ENCODE results near the gene ACIN1. TPM values are rescaled to one million over a fixed set of nuclear protein-coding genes. Genes with fewer than 3 reads are reported as not detected.

The ACIN1 gene
- polyA plus RNA-seq, 1 donor (not counting 4 experiments of a cell fraction or from before 2014, with no cell fraction given), result 104 TPM

GRCh38 chr14:23119363-23120327 is 24.7 kb upstream of the ACIN1 start:
- H4K20me1 ChIP-seq (ENCODE audit: control insufficient read depth, extremely low read depth, insufficient read depth, low read length), result no peaks in the 10 kb centered on the region
- no peaks in the 10 kb centered on the region for H3K36me3 ChIP-seq (ENCODE audit: control insufficient read depth in 2 of 2, extremely low read depth in 1 of 2, insufficient read depth in 2 of 2, low read length in 2 of 2)
- no peaks in the 10 kb centered on the region for H3K27me3 ChIP-seq (ENCODE audit: control insufficient read depth, extremely low read depth, insufficient read depth, low read length)
- DNase-seq (ENCODE audit: low read depth, low spot score), result no peak
- no peak overlapping the region for H2AFZ ChIP-seq (ENCODE audit: control insufficient read depth, low read length)
- H3K79me2 ChIP-seq (ENCODE audit: control insufficient read depth, insufficient read depth, low read length), result no peaks in the 10 kb centered on the region
- H3K9me3 ChIP-seq (ENCODE audit: control insufficient read depth, low read depth, low read length), result no peaks in the 10 kb centered on the region
- no peak for FAIRE-seq
- dilution Hi-C loops (cut with MboI; ENCODE audit: extremely low pct_ligation_motif_present, low sequenced_read_pairs), result no loop called here
- no peak overlapping the region for H3K4me3 ChIP-seq (ENCODE audit: control insufficient read depth in 2 of 3, extremely low read depth in 1 of 3, insufficient read depth in 2 of 3, low read depth in 1 of 3, low read length in 3 of 3)
- peaks cover 29% of the 10 kb centered on the region for H3K4me1 ChIP-seq (ENCODE audit: control insufficient read depth, extremely low read depth, insufficient read depth, low read length)
- no peak overlapping the region for H3K4me2 ChIP-seq (ENCODE audit: control insufficient read depth, extremely low read depth, insufficient read depth, low read depth, low read length)
- H3K9ac ChIP-seq (ENCODE audit: control insufficient read depth, extremely low read depth, insufficient read depth, low read length), result no peak overlapping the region
- H3K9me1 ChIP-seq (ENCODE audit: control insufficient read depth, extremely low read depth, insufficient read depth, low read length), result no peaks in the 10 kb centered on the region
- no peak overlapping the region for H3K27ac ChIP-seq (ENCODE audit: control insufficient read depth, insufficient read depth, low read length)
- TF ChIP-seq, protein P1, sequence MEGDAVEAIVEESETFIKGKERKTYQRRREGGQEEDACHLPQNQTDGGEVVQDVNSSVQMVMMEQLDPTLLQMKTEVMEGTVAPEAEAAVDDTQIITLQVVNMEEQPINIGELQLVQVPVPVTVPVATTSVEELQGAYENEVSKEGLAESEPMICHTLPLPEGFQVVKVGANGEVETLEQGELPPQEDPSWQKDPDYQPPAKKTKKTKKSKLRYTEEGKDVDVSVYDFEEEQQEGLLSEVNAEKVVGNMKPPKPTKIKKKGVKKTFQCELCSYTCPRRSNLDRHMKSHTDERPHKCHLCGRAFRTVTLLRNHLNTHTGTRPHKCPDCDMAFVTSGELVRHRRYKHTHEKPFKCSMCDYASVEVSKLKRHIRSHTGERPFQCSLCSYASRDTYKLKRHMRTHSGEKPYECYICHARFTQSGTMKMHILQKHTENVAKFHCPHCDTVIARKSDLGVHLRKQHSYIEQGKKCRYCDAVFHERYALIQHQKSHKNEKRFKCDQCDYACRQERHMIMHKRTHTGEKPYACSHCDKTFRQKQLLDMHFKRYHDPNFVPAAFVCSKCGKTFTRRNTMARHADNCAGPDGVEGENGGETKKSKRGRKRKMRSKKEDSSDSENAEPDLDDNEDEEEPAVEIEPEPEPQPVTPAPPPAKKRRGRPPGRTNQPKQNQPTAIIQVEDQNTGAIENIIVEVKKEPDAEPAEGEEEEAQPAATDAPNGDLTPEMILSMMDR (optimal IDR thresholded peaks at IDR 0.05 in 1 of 3, IDR thresholded peaks at IDR 0.05 in 1 of 3, conservative IDR thresholded peaks at IDR 0.05 in 1 of 3; ENCODE audit: extremely low read depth in 1 of 3, insufficient read depth in 2 of 3, low read length in 3 of 3), result no peak
- TF ChIP-seq EZH2 (IDR thresholded peaks at IDR 0.05; ENCODE audit: low read length), result no peak

DNA sequence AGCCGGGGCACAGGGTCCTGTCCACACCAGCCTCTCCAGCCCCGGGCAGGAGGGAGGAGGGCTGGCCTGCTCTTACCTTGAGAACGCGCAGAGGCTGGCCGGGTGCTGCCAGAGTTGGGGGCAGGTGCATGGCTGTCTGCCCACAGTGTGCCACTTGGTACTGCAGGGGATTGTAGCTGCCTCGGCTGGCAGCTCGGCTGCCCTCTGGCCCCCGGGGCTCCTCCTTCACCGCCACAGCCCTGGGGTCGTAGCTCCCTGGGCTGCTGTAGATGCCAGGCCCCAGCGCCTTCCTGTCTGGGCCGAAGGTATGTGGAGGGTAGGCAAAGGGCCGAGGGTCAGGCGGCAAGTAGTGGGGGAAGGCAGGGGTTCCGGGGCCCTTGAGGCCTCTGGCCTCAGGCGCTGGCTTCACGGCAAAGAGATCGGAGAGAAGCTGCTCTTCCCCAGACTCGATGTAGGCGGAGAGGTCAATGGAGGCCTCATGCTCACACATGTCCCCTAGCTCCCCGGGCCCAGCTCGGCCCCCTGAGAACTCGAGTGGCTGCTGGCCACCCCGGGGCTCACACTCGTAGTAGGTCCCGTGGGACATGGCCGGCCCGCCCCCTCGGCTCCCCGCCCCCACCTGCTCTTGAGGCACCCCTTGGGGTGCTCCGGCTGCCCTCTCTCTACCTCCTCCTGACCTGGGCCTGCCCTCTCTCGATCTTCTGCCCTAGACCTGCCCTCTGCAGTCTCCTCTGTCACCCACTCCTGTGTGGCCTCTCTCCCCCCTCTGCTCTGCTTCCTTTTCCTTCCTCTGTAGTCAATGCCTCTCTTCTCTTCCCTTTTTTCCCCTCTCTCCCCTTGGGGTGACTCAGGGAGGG is 23.8 kb upstream of the ACIN1 start, which contains the start of gene CEBPE:
Gene CEBPE (minus strand): TSS at position 750 of the 857 bp plus-strand sequence. CDS start 164 bp downstream, at position 586.
- no peak for FAIRE-seq
- TF ChIP-seq, protein P1 (optimal IDR thresholded peaks at IDR 0.05 in 1 of 3, IDR thresholded peaks at IDR 0.05 in 1 of 3, conservative IDR thresholded peaks at IDR 0.05 in 1 of 3; ENCODE audit: extremely low read depth in 1 of 3, insufficient read depth in 2 of 3, low read length in 3 of 3), result no peak
- no peak for TF ChIP-seq EZH2 (IDR thresholded peaks at IDR 0.05; ENCODE audit: low read length)
- no peaks in the 10 kb centered on the region for H3K79me2 ChIP-seq (ENCODE audit: control insufficient read depth, insufficient read depth, low read length)

More for the DNA sequence above, 23.8 kb upstream of the ACIN1 start, which contains the start of gene CEBPE:
- no peak within 1 kb of the TSS for H3K4me2 ChIP-seq (ENCODE audit: control insufficient read depth, extremely low read depth, insufficient read depth, low read depth, low read length)
- H3K9me1 ChIP-seq (ENCODE audit: control insufficient read depth, extremely low read depth, insufficient read depth, low read length), result no peaks in the 10 kb centered on the region
- H2AFZ ChIP-seq (ENCODE audit: control insufficient read depth, low read length), result no peak within 1 kb of the TSS
- no peak within 1 kb of the TSS for H3K27ac ChIP-seq (ENCODE audit: control insufficient read depth, insufficient read depth, low read length)
- peaks cover 34% of the 10 kb centered on the region for H3K4me1 ChIP-seq (ENCODE audit: control insufficient read depth, extremely low read depth, insufficient read depth, low read length)
- H3K36me3 ChIP-seq (ENCODE audit: control insufficient read depth in 2 of 2, extremely low read depth in 1 of 2, insufficient read depth in 2 of 2, low read length in 2 of 2), result no peaks in the 10 kb centered on the region
- H4K20me1 ChIP-seq (ENCODE audit: control insufficient read depth, extremely low read depth, insufficient read depth, low read length), result no peaks in the 10 kb centered on the region
- H3K9me3 ChIP-seq (ENCODE audit: control insufficient read depth, low read depth, low read length), result no peaks in the 10 kb centered on the region
- no peak for DNase-seq (ENCODE audit: low read depth, low spot score)
- H3K9ac ChIP-seq (ENCODE audit: control insufficient read depth, extremely low read depth, insufficient read depth, low read length), result no peak within 1 kb of the TSS
- no peak within 1 kb of the TSS for H3K4me3 ChIP-seq (ENCODE audit: control insufficient read depth in 2 of 3, extremely low read depth in 1 of 3, insufficient read depth in 2 of 3, low read depth in 1 of 3, low read length in 3 of 3)
- dilution Hi-C loops (cut with MboI; ENCODE audit: extremely low pct_ligation_motif_present, low sequenced_read_pairs), result no loop called here
- H3K27me3 ChIP-seq (ENCODE audit: control insufficient read depth, extremely low read depth, insufficient read depth, low read length), result no peaks in the 10 kb centered on the region

All from keratinocyte (primary cell).